A549 (cell line): ENCODE measurements around the gene NSRP1.

Experiments
- CEBPB ChIP-seq, 2 experiments: fragments of >200 bp in 1 of 2; sonication (Bioruptor Twin) in 1 of 2; formaldehyde crosslinking in 1 of 2; IDR thresholded peaks; 2 replicates each; pipeline ENCODE4 v1.6.1; 2012 to 2016
- HOXA7 ChIP-seq: fragments of 250-450 bp; sonication (Bioruptor Pico); IDR thresholded peaks from 2 replicates; pipeline ENCODE4 v1.5.0; 2020; ENCODE audit warnings: mild to moderate bottlenecking, moderate library complexity
- MYC ChIP-seq: IDR thresholded peaks from 2 replicates; pipeline ENCODE4 v1.6.1; 2012; ENCODE audit warnings: mild to moderate bottlenecking, inconsistent platforms, low read length, improper control_type of control experiment, borderline replicate concordance
- NFE2L2 ChIP-seq: fragments of 150-350 bp; conservative IDR thresholded peaks from 2 replicates; pipeline ENCODE4 v1.6.1; 2014; ENCODE audit warnings: low read length
- POLR2A ChIP-seq: IDR thresholded peaks from 2 replicates; pipeline ENCODE4 v1.6.1; 2012; ENCODE audit warnings: mild to moderate bottlenecking, low read length
- RARB ChIP-seq: fragments of 250-450 bp; sonication (Bioruptor Pico); IDR thresholded peaks from 2 replicates; pipeline ENCODE4 v1.8.0; 2021; ENCODE audit warnings: mild to moderate bottlenecking, moderate library complexity
- ZC3H11A ChIP-seq: fragments of 450-650 bp; IDR thresholded peaks from 2 replicates; pipeline ENCODE4 v1.6.1; 2014; ENCODE audit warnings: antibody characterized with exemption, mild to moderate bottlenecking
- TF ChIP-seq, protein P1 (sequence below): fragments of >200 bp; sonication (Bioruptor Twin); formaldehyde crosslinking; IDR thresholded peaks from 3 replicates; pipeline ENCODE4 v1.5.1; 2016

DNA sequence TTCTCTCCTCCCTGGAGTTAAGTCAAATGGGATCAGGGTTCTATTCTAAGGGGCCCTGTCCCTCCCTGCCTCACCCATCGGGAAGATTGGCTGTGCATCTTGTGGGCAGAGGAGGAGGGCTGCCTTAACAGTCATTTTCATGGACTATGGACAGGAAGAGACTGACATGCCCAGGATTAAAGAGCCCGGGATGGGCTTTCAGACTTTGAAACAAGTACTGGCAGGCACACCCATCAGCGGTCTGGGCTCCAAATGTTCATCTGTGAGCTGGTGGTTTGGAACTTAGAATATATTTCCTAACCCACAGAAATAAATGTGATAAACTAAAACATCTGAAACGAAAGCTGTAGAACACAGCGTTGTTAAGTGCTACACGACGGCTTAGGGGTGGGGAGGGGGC lies 112.4 kb downstream of the NSRP1 start:
- no peak for TF ChIP-seq HOXA7 (CRISPR knock-in tag)
- no peak for TF ChIP-seq MYC
- no peak for TF ChIP-seq NFE2L2
- no peak for TF ChIP-seq ZC3H11A
- no peak for TF ChIP-seq CEBPB (IDR thresholded peaks at IDR 0.05)
- no peak for TF ChIP-seq POLR2A
- TF ChIP-seq, protein P1, sequence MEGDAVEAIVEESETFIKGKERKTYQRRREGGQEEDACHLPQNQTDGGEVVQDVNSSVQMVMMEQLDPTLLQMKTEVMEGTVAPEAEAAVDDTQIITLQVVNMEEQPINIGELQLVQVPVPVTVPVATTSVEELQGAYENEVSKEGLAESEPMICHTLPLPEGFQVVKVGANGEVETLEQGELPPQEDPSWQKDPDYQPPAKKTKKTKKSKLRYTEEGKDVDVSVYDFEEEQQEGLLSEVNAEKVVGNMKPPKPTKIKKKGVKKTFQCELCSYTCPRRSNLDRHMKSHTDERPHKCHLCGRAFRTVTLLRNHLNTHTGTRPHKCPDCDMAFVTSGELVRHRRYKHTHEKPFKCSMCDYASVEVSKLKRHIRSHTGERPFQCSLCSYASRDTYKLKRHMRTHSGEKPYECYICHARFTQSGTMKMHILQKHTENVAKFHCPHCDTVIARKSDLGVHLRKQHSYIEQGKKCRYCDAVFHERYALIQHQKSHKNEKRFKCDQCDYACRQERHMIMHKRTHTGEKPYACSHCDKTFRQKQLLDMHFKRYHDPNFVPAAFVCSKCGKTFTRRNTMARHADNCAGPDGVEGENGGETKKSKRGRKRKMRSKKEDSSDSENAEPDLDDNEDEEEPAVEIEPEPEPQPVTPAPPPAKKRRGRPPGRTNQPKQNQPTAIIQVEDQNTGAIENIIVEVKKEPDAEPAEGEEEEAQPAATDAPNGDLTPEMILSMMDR, result no peak
- TF ChIP-seq RARB (CRISPR knock-in tag), result no peak
